B cell (primary cell): ENCODE data around the gene PLA2G5. TPM values are rescaled to one million over a fixed set of nuclear protein-coding genes. Genes with fewer than 3 reads are reported as not detected.
"Not testable (repeated sequence)": the region's sequence is repeated elsewhere in the genome, so short reads cannot be mapped to it uniquely, and the experiment has no call there.

Experiments used
- ATAC-seq: fragments of 200-7000 bp; cut with Tn5 transposase; one replicate; pipeline ENCODE4 v1.10.0; 2021; ENCODE audit warnings: low read depth, mild to moderate bottlenecking, moderate number of reproducible peaks, moderate library complexity
- CTCF ChIA-PET: fragments of 350-600 bp; sonication (Branson Sonifier 250); formaldehyde crosslinking; loops from one replicate; lab custom pipeline; 2021; ENCODE audit warnings: antibody characterized with exemption, inconsistent platforms; lab: Charles Lee
- POLR2A ChIA-PET: fragments of 350-600 bp; sonication (Branson Sonifier 250); formaldehyde crosslinking; loops from one replicate; lab custom pipeline; 2021; ENCODE audit warnings: antibody characterized with exemption; lab: Charles Lee
- DNase-seq: peaks from one replicate; pipeline ENCODE4 v3.0.0; 2013
- H2AFZ ChIP-seq: 2 replicates; pipeline ENCODE4 v1.6.1; 2012; ENCODE audit warnings: mild to moderate bottlenecking, low read depth, low read length; ENCODE audit not compliant: insufficient read depth, poor library complexity, severe bottlenecking
- H3K27ac ChIP-seq, 2 donors: 1 replicate in 1 of 2; 2 replicates in 1 of 2; pipeline ENCODE4 v1.5.1; 2012 to 2013; ENCODE audit warnings: low read length in 2 of 2, mild to moderate bottlenecking in 2 of 2, moderate library complexity in 1 of 2
- H3K27me3 ChIP-seq, 4 experiments: fragments of 200-600 bp in 1 of 4; sonication (generic) in 1 of 4; replicated peaks in 1 of 4; 1 replicate in 2 of 4; 2 replicates in 2 of 4; pipeline versions ENCODE4 v1.6.1 to v1.7.0; 2013 to 2016; ENCODE audit warnings: low read length in 3 of 4, mild to moderate bottlenecking in 2 of 4, mixed read lengths in 1 of 4, moderate library complexity in 1 of 4; ENCODE audit not compliant: insufficient read depth in 4 of 4, control insufficient read depth in 3 of 4; ENCODE audit errors: control extremely low read depth in 1 of 4
- H3K36me3 ChIP-seq, 2 experiments: replicated peaks in 1 of 2; 1 replicate in 1 of 2; 2 replicates in 1 of 2; pipeline versions ENCODE4 v1.6.1 to v1.7.1; 2013; ENCODE audit warnings: low read length in 1 of 2; ENCODE audit not compliant: insufficient read depth in 2 of 2, control insufficient read depth in 1 of 2; ENCODE audit errors: control extremely low read depth in 1 of 2, extremely low read depth in 1 of 2
- H3K4me1 ChIP-seq, 2 donors: fragments of 200-600 bp in 1 of 2; sonication (generic) in 1 of 2; 1 replicate in 1 of 2; 2 replicates in 1 of 2; pipeline versions ENCODE4 v1.5.1 to v1.6.1; 2013 to 2017; ENCODE audit warnings: low read length in 2 of 2; ENCODE audit not compliant: control insufficient read depth in 2 of 2, insufficient read depth in 2 of 2
- H3K4me2 ChIP-seq: replicated peaks from 2 replicates; pipeline ENCODE3; 2012; ENCODE audit warnings: mild to moderate bottlenecking, low read depth, low read length; ENCODE audit not compliant: poor library complexity, severe bottlenecking
- H3K4me3 ChIP-seq, 5 experiments: fragments of 200-600 bp in 1 of 5; sonication (generic) in 1 of 5; 1 replicate in 3 of 5; 2 replicates in 2 of 5; pipeline versions ENCODE4 v1.5.1 to v1.7.0; 2011 to 2016; ENCODE audit warnings: low read length in 4 of 5, mild to moderate bottlenecking in 4 of 5, low read depth in 2 of 5, control low read depth in 1 of 5, moderate library complexity in 1 of 5; ENCODE audit not compliant: insufficient read depth in 1 of 5; ENCODE audit errors: control extremely low read depth in 1 of 5, extremely low read depth in 1 of 5
- H3K79me2 ChIP-seq: fragments of 200-600 bp; sonication (generic); one replicate; pipeline ENCODE4 v1.6.0; 2016; ENCODE audit warnings: low read length; ENCODE audit not compliant: control insufficient read depth, insufficient read depth
- H3K9ac ChIP-seq: fragments of 200-600 bp; sonication (generic); 2 replicates; pipeline ENCODE4 v1.6.1; 2017; ENCODE audit warnings: mild to moderate bottlenecking, low read length, moderate library complexity
- H3K9me3 ChIP-seq, 3 donors: one replicate each; pipeline versions ENCODE4 v1.6.1 to v1.7.1; 2013; ENCODE audit warnings: low read length in 2 of 3; ENCODE audit not compliant: control insufficient read depth in 2 of 3, insufficient read depth in 1 of 3; ENCODE audit errors: control extremely low read depth in 1 of 3
- H4K20me1 ChIP-seq: 2 replicates; pipeline ENCODE4 v1.6.0; 2012; ENCODE audit warnings: mild to moderate bottlenecking, low read length; ENCODE audit not compliant: insufficient read depth, control insufficient read depth, poor library complexity, severe bottlenecking
- H3K27ac Mint-ChIP-seq: one replicate; pipeline ENCODE4 v1.8.0; 2021; ENCODE audit warnings: mixed read lengths
- H3K27me3 Mint-ChIP-seq: one replicate; pipeline ENCODE4 v1.8.0; 2021; ENCODE audit warnings: mixed read lengths
- H3K4me1 Mint-ChIP-seq: one replicate; pipeline ENCODE4 v1.8.0; 2021; ENCODE audit warnings: mixed read lengths
- H3K4me3 Mint-ChIP-seq: one replicate; pipeline ENCODE4 v1.8.0; 2021; ENCODE audit warnings: mixed read lengths
- H3K9me3 Mint-ChIP-seq: one replicate; pipeline ENCODE4 v1.8.0; 2022; ENCODE audit warnings: mixed read lengths; ENCODE audit not compliant: insufficient read depth
- CTCF ChIP-seq: fragments of 200-600 bp; IDR thresholded peaks from one replicate; pipeline ENCODE4 v1.8.0; 2022; ENCODE audit warnings: antibody characterized with exemption, mild to moderate bottlenecking
- EZH2 ChIP-seq: IDR thresholded peaks from 2 replicates; pipeline ENCODE4 v1.6.1; 2012; ENCODE audit warnings: borderline replicate concordance, low read depth, mild to moderate bottlenecking, moderate library complexity, low read length; ENCODE audit not compliant: insufficient read depth, poor library complexity, severe bottlenecking
- WGBS: methylation state at CpG from one replicate; pipeline ENCODE4 v1.1.5; 2013; ENCODE audit warnings: missing lambda C conversion rate; ENCODE audit not compliant: insufficient coverage; 5-methylcytosine and 5-hydroxymethylcytosine counted together
- intact Hi-C: fragments of 100-400 bp; cut with micrococcal nuclease; formaldehyde crosslinking; loops from one replicate; pipeline ENCODE4 v1.10.0; 2022
- polyA plus RNA-seq: library from polyadenylated mRNA; depleted of rRNA; stranded (reverse); fragments of >200 nt; gene quantifications from 2 replicates; pipeline ENCODE4 v1.2.3, GENCODE V29; 2012
- total RNA-seq, 2 donors: library from RNA; stranded (reverse); fragments of 120-200 nt in 1 of 2; gene quantifications; 1 replicate in 1 of 2; 2 replicates in 1 of 2; pipeline versions ENCODE4 v1.2.3 to v1.2.4, GENCODE V29; 2013 to 2022

PLA2G5 gene
- total and polyA plus RNA-seq, 2 donors (not counting 1 experiment from before 2014, with no cell fraction given), result not detected

DNA sequence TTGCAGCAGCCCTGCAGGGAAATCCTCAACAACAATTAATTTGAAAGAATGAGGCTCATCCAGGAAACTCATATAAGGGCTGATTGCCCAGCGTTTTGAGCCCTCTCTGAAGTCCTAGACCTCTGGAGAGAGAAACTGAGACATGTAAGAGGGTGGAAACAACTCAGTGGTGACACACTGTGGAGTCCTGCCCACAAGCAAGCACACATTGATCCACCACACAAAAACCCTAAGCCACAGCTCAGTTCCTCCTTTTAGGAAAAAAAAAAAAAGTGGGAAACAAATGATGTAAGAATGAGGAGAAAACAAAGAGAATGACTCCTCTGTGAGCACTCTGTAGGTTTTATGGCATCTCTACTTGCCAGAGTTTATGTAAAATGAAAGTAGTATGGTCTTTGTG, 22.9 kb upstream of the PLA2G5 start:
- H3K27ac Mint-ChIP-seq, result no peak overlapping the region
- intact Hi-C loops, result no loop called here
- peaks cover 3 to 16% (median 5%) of the 10 kb centered on the region in 3 donors for H3K9me3 ChIP-seq
- H4K20me1 ChIP-seq, result no peaks in the 10 kb centered on the region
- H3K4me3 Mint-ChIP-seq, result no peak overlapping the region
- ChIA-PET POLR2A (no interaction called here), CTCF (interaction anchor here (1.0 kb wide), 1 partner anchor 54 kb away, joined by 3 read pairs; no protein-coding TSS in a partner anchor)
- ATAC-seq, result no peak
- no peaks in the 10 kb centered on the region for H3K4me1 ChIP-seq
- H3K9me3 Mint-ChIP-seq, result peaks cover 13% of the 10 kb centered on the region
- H3K4me3 ChIP-seq, result no peak overlapping the region
- no peaks in the 10 kb centered on the region for H3K36me3 ChIP-seq
- TF ChIP-seq CTCF (no peak), EZH2 (no peak)
- H3K27ac ChIP-seq, result no peak overlapping the region
- no peak for DNase-seq
- H2AFZ ChIP-seq, result no peak overlapping the region
- no peaks in the 10 kb centered on the region for H3K4me1 Mint-ChIP-seq
- H3K4me2 ChIP-seq, result no peak overlapping the region
- H3K27me3 Mint-ChIP-seq, result no peaks in the 10 kb centered on the region
- no peak overlapping the region for H3K9ac ChIP-seq
- H3K27me3 ChIP-seq, result peaks cover 0 to 9% (median under 1%) of the 10 kb centered on the region in 4 experiments
- H3K79me2 ChIP-seq, result no peaks in the 10 kb centered on the region
- no CpG with 5 or more reads among the region's 1 CpG for WGBS

GRCh38 chr1:20048563-20048962, 21.4 kb upstream of the PLA2G5 start:
- H4K20me1 ChIP-seq, result no peaks in the 10 kb centered on the region
- no peak overlapping the region for H3K27ac Mint-ChIP-seq
- H3K9me3 ChIP-seq, result peaks cover 3 to 19% (median 5%) of the 10 kb centered on the region in 3 donors
- no peaks in the 10 kb centered on the region for H3K79me2 ChIP-seq
- no peaks in the 10 kb centered on the region for H3K36me3 ChIP-seq
- no peaks in the 10 kb centered on the region for H3K4me1 Mint-ChIP-seq
- H3K27ac ChIP-seq, result no peak overlapping the region
- peaks cover 22% of the 10 kb centered on the region for H3K9me3 Mint-ChIP-seq
- no peak overlapping the region for H3K4me3 ChIP-seq
- DNase-seq (no peak), ATAC-seq (no peak)
- CTCF ChIA-PET, result interaction anchor here (0.5 kb wide), 1 partner anchor 582 kb away, joined by 5 read pairs; no protein-coding TSS in a partner anchor
- TF ChIP-seq CTCF (no peak), EZH2 (no peak)
- no peak overlapping the region for H3K4me3 Mint-ChIP-seq
- H3K4me2 ChIP-seq, result no peak overlapping the region
- H3K4me1 ChIP-seq, result no peaks in the 10 kb centered on the region
- peaks cover 0 to 6% (median 0%) of the 10 kb centered on the region in 4 experiments for H3K27me3 ChIP-seq
- H3K9ac ChIP-seq, result no peak overlapping the region
- no peak overlapping the region for H2AFZ ChIP-seq
- intact Hi-C loops, result no loop called here
- POLR2A ChIA-PET, result no interaction called here
- H3K27me3 Mint-ChIP-seq, result no peaks in the 10 kb centered on the region
- WGBS, result no CpG with 5 or more reads among the region's 1 CpG

- peaks cover 23% of the 10 kb centered on the region for H3K9me3 Mint-ChIP-seq
- H3K9ac ChIP-seq, H3K27ac ChIP-seq, H3K4me1 ChIP-seq, H3K4me1 Mint-ChIP-seq, H3K4me3 Mint-ChIP-seq, H3K79me2 ChIP-seq, H3K27me3 ChIP-seq, H3K27ac Mint-ChIP-seq, ATAC-seq, H3K27me3 Mint-ChIP-seq, H3K36me3 ChIP-seq, DNase-seq, H3K4me2 ChIP-seq, H4K20me1 ChIP-seq, H2AFZ ChIP-seq, CTCF ChIA-PET, intact Hi-C loops, H3K4me3 ChIP-seq, POLR2A ChIA-PET: not testable (repeated sequence)
- peaks cover 3 to 19% (median 9%) of the 10 kb centered on the region in 3 donors for H3K9me3 ChIP-seq
- no CpG with 5 or more reads among the region's 1 CpG for WGBS
Observed at GRCh38 chr1:20049056-20049798, 20.8 kb upstream of the PLA2G5 start.
